ENCODE results near the gene CDKL4.

DNA sequence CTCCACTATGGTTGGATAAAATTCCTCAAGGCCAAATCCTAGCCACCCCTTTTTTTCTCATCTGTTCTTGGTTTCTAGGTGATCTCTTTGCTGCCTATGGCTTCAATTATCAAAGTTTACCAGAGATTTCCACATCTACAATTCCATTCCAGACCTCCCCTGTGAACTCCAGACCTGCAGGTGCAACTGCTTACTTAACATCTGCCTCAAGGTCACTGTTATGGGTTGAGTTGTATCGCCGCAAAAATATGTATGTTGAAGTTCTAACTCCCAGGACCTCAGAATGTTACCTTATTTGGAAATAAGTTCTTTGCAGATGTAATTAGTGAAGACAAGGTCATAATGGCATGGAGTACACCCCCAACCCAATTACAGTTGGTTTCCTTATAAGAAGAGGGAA, 62.5 kb downstream of the CDKL4 start:
- TF ChIP-seq POLR2A (IDR thresholded peaks at IDR 0.05; ENCODE audit: low read length) (no peak), GATA1 (IDR thresholded peaks at IDR 0.05; ENCODE audit: low read depth, low read length) (no peak)
